Liver (tissue), 9 donors: ENCODE results near the gene SHD. TPM values are rescaled to one million over a fixed set of nuclear protein-coding genes. Genes with fewer than 3 reads are reported as not detected.

ENCODE experiments used
- DNase-seq: peaks from one replicate; pipeline ENCODE4 v3.0.0-alpha.2; 2017; ENCODE audit warnings: low spot score
- H3K27ac ChIP-seq, 2 donors: one replicate each; pipeline ENCODE4 v1.7.0; 2013; ENCODE audit warnings: inconsistent platforms in 2 of 2, low read length in 2 of 2, control low read depth in 1 of 2, low read depth in 1 of 2, mild to moderate bottlenecking in 1 of 2
- H3K27me3 ChIP-seq, 4 donors: one replicate each; pipeline versions ENCODE4 v1.6.1 to v1.7.0; 2013; ENCODE audit warnings: low read length in 3 of 4, inconsistent platforms in 1 of 4, mild to moderate bottlenecking in 1 of 4, moderate library complexity in 1 of 4; ENCODE audit not compliant: control insufficient read depth in 4 of 4, insufficient read depth in 4 of 4
- H3K36me3 ChIP-seq, 4 donors: one replicate each; pipeline versions ENCODE4 v1.6.1 to v1.7.0; 2013; ENCODE audit warnings: low read length in 3 of 4, mild to moderate bottlenecking in 3 of 4, low read depth in 1 of 4, moderate library complexity in 1 of 4; ENCODE audit not compliant: control insufficient read depth in 4 of 4, insufficient read depth in 3 of 4
- H3K4me1 ChIP-seq, 4 donors: one replicate each; pipeline versions ENCODE4 v1.6.1 to v1.7.0; 2013; ENCODE audit warnings: low read length in 3 of 4, mild to moderate bottlenecking in 3 of 4, moderate library complexity in 1 of 4; ENCODE audit not compliant: control insufficient read depth in 4 of 4, insufficient read depth in 4 of 4
- H3K4me3 ChIP-seq, 3 donors: one replicate each; pipeline versions ENCODE4 v1.6.1 to v1.7.0; 2013; ENCODE audit warnings: low read length in 3 of 3, control low read depth in 1 of 3, low read depth in 1 of 3, mild to moderate bottlenecking in 1 of 3
- H3K9ac ChIP-seq, 2 donors: one replicate each; pipeline ENCODE4 v1.7.0; 2013; ENCODE audit warnings: low read length in 2 of 2, mild to moderate bottlenecking in 2 of 2, moderate library complexity in 2 of 2, control low read depth in 1 of 2, low read depth in 1 of 2
- H3K9me3 ChIP-seq, 4 donors: one replicate each; pipeline versions ENCODE4 v1.6.1 to v1.7.0; 2013; ENCODE audit warnings: low read length in 3 of 4; ENCODE audit not compliant: control insufficient read depth in 4 of 4
- ATF3 ChIP-seq: IDR thresholded peaks from 2 replicates; pipeline ENCODE4 v1.6.1; 2016; ENCODE audit warnings: antibody characterized with exemption
- FOXA1 ChIP-seq: IDR thresholded peaks from 2 replicates; pipeline ENCODE4 v1.6.1; 2016; ENCODE audit warnings: antibody characterized with exemption
- FOXA2 ChIP-seq: IDR thresholded peaks from 2 replicates; pipeline ENCODE4 v1.6.1; 2016; ENCODE audit warnings: antibody characterized with exemption
- HNF4A ChIP-seq, 2 donors: conservative IDR thresholded peaks; 2 replicates each; pipeline ENCODE4 v1.6.1; 2016; ENCODE audit warnings: antibody characterized with exemption in 2 of 2, mild to moderate bottlenecking in 2 of 2
- HNF4G ChIP-seq: IDR thresholded peaks from 2 replicates; pipeline ENCODE4 v1.6.1; 2016; ENCODE audit warnings: antibody characterized with exemption
- JUND ChIP-seq, 2 donors: IDR thresholded peaks; 2 replicates each; pipeline ENCODE4 v1.6.1; 2016; ENCODE audit warnings: antibody characterized with exemption in 2 of 2
- NR2F2 ChIP-seq: IDR thresholded peaks from 2 replicates; pipeline ENCODE4 v1.6.1; 2016; ENCODE audit warnings: antibody characterized with exemption
- RAD21 ChIP-seq, 2 donors: IDR thresholded peaks; 2 replicates each; pipeline ENCODE4 v1.6.1; 2016; ENCODE audit warnings: antibody characterized with exemption in 2 of 2, mild to moderate bottlenecking in 2 of 2
- REST ChIP-seq: IDR thresholded peaks from 2 replicates; pipeline ENCODE4 v1.6.1; 2016; ENCODE audit warnings: antibody characterized with exemption, mild to moderate bottlenecking
- RXRA ChIP-seq, 2 donors: IDR thresholded peaks; 2 replicates each; pipeline ENCODE4 v1.6.1; 2017 to 2018; ENCODE audit warnings: antibody characterized with exemption in 2 of 2, mild to moderate bottlenecking in 1 of 2
- SP1 ChIP-seq: IDR thresholded peaks from 2 replicates; pipeline ENCODE4 v1.6.1; 2018; ENCODE audit warnings: antibody characterized with exemption, mild to moderate bottlenecking
- ZBTB33 ChIP-seq: IDR thresholded peaks from 2 replicates; pipeline ENCODE4 v1.6.1; 2016; ENCODE audit warnings: antibody characterized with exemption
- WGBS: extraction: QIAGEN DNeasy Blood & Tissue Kit; methylation state at CpG from one replicate; pipeline ENCODE4 v1.1.7; 2013; 5-methylcytosine and 5-hydroxymethylcytosine counted together
- polyA plus RNA-seq, 2 donors: library from polyadenylated mRNA; stranded (reverse) in 1 of 2; unstranded in 1 of 2; fragments of 200-250 nt in 1 of 2; fragments of >200 nt in 1 of 2; fragmentation: Nextera tagmentation in 1 of 2; extraction: Ambion mirVana in 1 of 2; gene quantifications; one replicate each; pipeline versions ENCODE4 v1.2.1 to v1.2.3, GENCODE V29; 2013 to 2015
- total RNA-seq, 2 donors: library from RNA; depleted of rRNA; stranded (reverse); fragments of >200 nt; gene quantifications; one replicate each; pipeline ENCODE4 v1.2.3, GENCODE V29; 2014
- TF ChIP-seq, protein P1 (sequence below): fragments of 150-350 bp; IDR thresholded peaks from 2 replicates; pipeline ENCODE4 v1.5.1; 2017; ENCODE audit warnings: improper control_type of control experiment, low read depth, low read length; ENCODE audit not compliant: missing input control
- TF ChIP-seq, protein P2 (sequence below): IDR thresholded peaks from 2 replicates; pipeline ENCODE4 v1.6.1; 2016; ENCODE audit warnings: antibody characterized with exemption
- donor health status: healthy.
- donor health status: healthy.
- donor health status: healthy.
- donor health status: healthy.
- donor health status: healthy.

SHD gene
- total and polyA plus RNA-seq, 4 donors, result 0.09 to 15.7 (median 4.5) TPM

- TF ChIP-seq, protein P1, sequence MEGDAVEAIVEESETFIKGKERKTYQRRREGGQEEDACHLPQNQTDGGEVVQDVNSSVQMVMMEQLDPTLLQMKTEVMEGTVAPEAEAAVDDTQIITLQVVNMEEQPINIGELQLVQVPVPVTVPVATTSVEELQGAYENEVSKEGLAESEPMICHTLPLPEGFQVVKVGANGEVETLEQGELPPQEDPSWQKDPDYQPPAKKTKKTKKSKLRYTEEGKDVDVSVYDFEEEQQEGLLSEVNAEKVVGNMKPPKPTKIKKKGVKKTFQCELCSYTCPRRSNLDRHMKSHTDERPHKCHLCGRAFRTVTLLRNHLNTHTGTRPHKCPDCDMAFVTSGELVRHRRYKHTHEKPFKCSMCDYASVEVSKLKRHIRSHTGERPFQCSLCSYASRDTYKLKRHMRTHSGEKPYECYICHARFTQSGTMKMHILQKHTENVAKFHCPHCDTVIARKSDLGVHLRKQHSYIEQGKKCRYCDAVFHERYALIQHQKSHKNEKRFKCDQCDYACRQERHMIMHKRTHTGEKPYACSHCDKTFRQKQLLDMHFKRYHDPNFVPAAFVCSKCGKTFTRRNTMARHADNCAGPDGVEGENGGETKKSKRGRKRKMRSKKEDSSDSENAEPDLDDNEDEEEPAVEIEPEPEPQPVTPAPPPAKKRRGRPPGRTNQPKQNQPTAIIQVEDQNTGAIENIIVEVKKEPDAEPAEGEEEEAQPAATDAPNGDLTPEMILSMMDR, result no peak
- TF ChIP-seq, protein P2, sequence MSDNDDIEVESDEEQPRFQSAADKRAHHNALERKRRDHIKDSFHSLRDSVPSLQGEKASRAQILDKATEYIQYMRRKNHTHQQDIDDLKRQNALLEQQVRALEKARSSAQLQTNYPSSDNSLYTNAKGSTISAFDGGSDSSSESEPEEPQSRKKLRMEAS, result no peak
- TF ChIP-seq NR2F2 (no peak), RXRA (IDR thresholded peaks at IDR 0.05) (no peak), ZBTB33 (no peak), REST (no peak), FOXA2 (no peak), RAD21 (IDR thresholded peaks at IDR 0.05) (no peak)
- Histone ChIP-seq H3K27me3 (no peaks in the 10 kb centered on the region), H3K27ac (no peak within 1 kb of the TSS), H3K36me3 (no peaks in the 10 kb centered on the region), H3K4me1 (no peaks in the 10 kb centered on the region), H3K4me3 (no peak within 1 kb of the TSS), H3K9ac (no peak within 1 kb of the TSS), H3K9me3 (no peaks in the 10 kb centered on the region)
- DNase-seq, result no peak
- 12% methylated on average over 63 of the region's 63 CpGs for WGBS
Observed at GRCh38 chr19:4304538-4305256, 25.6 kb downstream of the SHD start, which contains the start of gene FSD1. Gene FSD1, plus strand, starts transcription at chr19:4304598. Its CDS starts 149 bp downstream, at chr19:4304747.

GRCh38 chr19:4305257-4305612 lies 26.2 kb downstream of the SHD start:
- H3K9me3 ChIP-seq, result no peaks in the 10 kb centered on the region
- no peak for TF ChIP-seq SP1
- TF ChIP-seq REST, result no peak
- TF ChIP-seq RXRA (IDR thresholded peaks at IDR 0.05), result no peak
- TF ChIP-seq NR2F2, result no peak
- TF ChIP-seq FOXA1, result no peak
- no peak for TF ChIP-seq HNF4A (conservative IDR thresholded peaks at IDR 0.05)
- no peak for TF ChIP-seq HNF4G
- TF ChIP-seq JUND (IDR thresholded peaks at IDR 0.05), result no peak
- TF ChIP-seq ATF3, result no peak
- H3K4me1 ChIP-seq, result no peaks in the 10 kb centered on the region
- H3K4me3 ChIP-seq, result no peak overlapping the region
- WGBS, result 82% methylated on average over 7 of the region's 7 CpGs
- H3K27ac ChIP-seq, result no peak overlapping the region
- DNase-seq, result no peak
- H3K27me3 ChIP-seq, result no peaks in the 10 kb centered on the region
- no peak overlapping the region for H3K9ac ChIP-seq
- H3K36me3 ChIP-seq, result no peaks in the 10 kb centered on the region
